IPS-NIHi7 (cell line): Measurements from ENCODE around the gene RERE.
"Not testable (repeated sequence)": the region's sequence is repeated elsewhere in the genome, so short reads cannot be mapped to it uniquely, and the experiment has no call there.

Experiments used
- DNase-seq: peaks from one replicate; pipeline ENCODE4 v3.0.0; 2012; ENCODE audit warnings: mixed read lengths; ENCODE audit errors: extremely low spot score

Gene RERE

GRCh38 chr1:8844501-8845006, 27.1 kb upstream of the RERE start:
- DNase-seq = no peak

GRCh38 chr1:8841395-8841794, 24.0 kb upstream of the RERE start:
- DNase-seq = no peak

GRCh38 chr1:8839990-8840389, 22.6 kb upstream of the RERE start:
- DNase-seq = no peak

GRCh38 chr1:8835941-8836643, 18.7 kb upstream of the RERE start:
- no peak for DNase-seq

GRCh38 chr1:8831340-8831739, 13.9 kb upstream of the RERE start:
- DNase-seq = no peak

GRCh38 chr1:8830732-8831131, 13.3 kb upstream of the RERE start:
- not testable (repeated sequence) for DNase-seq

- no peak for DNase-seq
These were observed 8.6 kb upstream of the RERE start for GRCh38 chr1:8825985-8826481.

GRCh38 chr1:8823295-8823664, 5.8 kb upstream of the RERE start:
- DNase-seq = no peak

GRCh38 chr1:8822373-8823294, 5.2 kb upstream of the RERE start:
- DNase-seq = no peak

GRCh38 chr1:8821084-8821483, 3.6 kb upstream of the RERE start:
- DNase-seq = no peak

GRCh38 chr1:8818789-8819188, 1.3 kb upstream of the RERE start:
- not testable (repeated sequence) for DNase-seq

GRCh38 chr1:8818325-8818775, 910 bp upstream of the RERE start:
- DNase-seq = no peak

- DNase-seq = peak; percentile 31
These were observed 519 bp downstream of the RERE start for GRCh38 chr1:8816831-8817411.

- no peak for DNase-seq
These were observed 1.2 kb downstream of the RERE start for GRCh38 chr1:8816264-8816663.

GRCh38 chr1:8815582-8816151, 1.8 kb downstream of the RERE start:
- no peak for DNase-seq

- peak; percentile 43 for DNase-seq
These were observed 2.6 kb downstream of the RERE start for GRCh38 chr1:8814865-8815264.

- DNase-seq = no peak
These were observed 3.4 kb downstream of the RERE start for GRCh38 chr1:8813991-8814390.

- no peak for DNase-seq
These were observed 4.2 kb downstream of the RERE start for GRCh38 chr1:8813016-8813763.

- DNase-seq = no peak
These were observed 5.4 kb downstream of the RERE start for GRCh38 chr1:8812081-8812480.

- no peak for DNase-seq
These were observed 6.5 kb downstream of the RERE start for GRCh38 chr1:8810987-8811386.

- DNase-seq = no peak
These were observed 8.1 kb downstream of the RERE start for GRCh38 chr1:8809342-8809736.
